Measurements from ENCODE around the gene EGLN3.

EGLN3 gene

GRCh38 chr14:33909380-33910084 lies 41.3 kb downstream of the EGLN3 start:
- no peak for DNase-seq

GRCh38 chr14:33908540-33909223 lies 42.2 kb downstream of the EGLN3 start:
- DNase-seq: no peak

- no peak for DNase-seq
Observed at GRCh38 chr14:33906968-33907367, 43.9 kb downstream of the EGLN3 start.

- no peak for DNase-seq
Observed at GRCh38 chr14:33904609-33905008, 46.3 kb downstream of the EGLN3 start.

GRCh38 chr14:33903369-33903768 lies 47.5 kb downstream of the EGLN3 start:
- DNase-seq: no peak

GRCh38 chr14:33902363-33902762 lies 48.5 kb downstream of the EGLN3 start:
- no peak for DNase-seq

- no peak for DNase-seq
Observed at GRCh38 chr14:33901426-33902155, 49.3 kb downstream of the EGLN3 start.

GRCh38 chr14:33900706-33901105 lies 50.2 kb downstream of the EGLN3 start:
- no peak for DNase-seq

GRCh38 chr14:33899723-33900341 lies 51.0 kb downstream of the EGLN3 start:
- no peak for DNase-seq

- DNase-seq: no peak
Observed at GRCh38 chr14:33897878-33898535, 52.9 kb downstream of the EGLN3 start.

GRCh38 chr14:33897382-33897781 lies 53.5 kb downstream of the EGLN3 start:
- no peak for DNase-seq

- DNase-seq: no peak
Observed at GRCh38 chr14:33894339-33894738, 56.5 kb downstream of the EGLN3 start.

GRCh38 chr14:33891700-33892099 lies 59.2 kb downstream of the EGLN3 start:
- no peak for DNase-seq

- DNase-seq: no peak
Observed at GRCh38 chr14:33884916-33885315, 66.0 kb downstream of the EGLN3 start.

- DNase-seq: no peak
Observed at GRCh38 chr14:33880330-33880729, 70.5 kb downstream of the EGLN3 start.

GRCh38 chr14:33879684-33880286 lies 71.1 kb downstream of the EGLN3 start:
- DNase-seq: no peak

GRCh38 chr14:33876274-33876673 lies 74.6 kb downstream of the EGLN3 start:
- no peak for DNase-seq

Measured in NCI-H2107 (cell line).